IPS DF 19.7 (cell line): ENCODE results near the gene TJP3.
"Not testable (repeated sequence)": the region's sequence is repeated elsewhere in the genome, so short reads cannot be mapped to it uniquely, and the experiment has no call there.

Source experiments
- DNase-seq: peaks from one replicate; pipeline ENCODE4 v3.0.0-alpha.2; 2013; ENCODE audit warnings: low read depth, low spot score

The TJP3 gene

GRCh38 chr19:3708207-3708931 lies at the start of gene TJP3:
TJP3 (plus strand) TSS chr19:3708384; CDS start chr19:3728433, 20,049 bp downstream.
- DNase-seq: no peak

GRCh38 chr19:3658870-3659745 lies 49.1 kb upstream of the TJP3 start:
- no peak for DNase-seq

GRCh38 chr19:3659746-3660112 lies 48.5 kb upstream of the TJP3 start:
- no peak for DNase-seq

- no peak for DNase-seq
Observed at GRCh38 chr19:3660493-3661219, 47.5 kb upstream of the TJP3 start.

GRCh38 chr19:3661284-3662238 lies 46.6 kb upstream of the TJP3 start:
- no peak for DNase-seq

GRCh38 chr19:3663838-3664237 lies 44.3 kb upstream of the TJP3 start:
- DNase-seq: no peak

- no peak for DNase-seq
Observed at GRCh38 chr19:3664879-3665642, 43.1 kb upstream of the TJP3 start.

- DNase-seq: no peak
Observed at GRCh38 chr19:3665681-3666544, 42.3 kb upstream of the TJP3 start.

GRCh38 chr19:3666545-3666856 lies 41.7 kb upstream of the TJP3 start:
- not testable (repeated sequence) for DNase-seq

GRCh38 chr19:3667037-3667638 lies 41.0 kb upstream of the TJP3 start:
- no peak for DNase-seq

- DNase-seq: no peak
Observed at GRCh38 chr19:3667766-3668165, 40.4 kb upstream of the TJP3 start.

GRCh38 chr19:3668331-3669081 lies 39.7 kb upstream of the TJP3 start:
- DNase-seq: no peak

- no peak for DNase-seq
Observed at GRCh38 chr19:3669082-3669946, 38.9 kb upstream of the TJP3 start.

- DNase-seq: no peak
Observed at GRCh38 chr19:3669947-3670795, 38.0 kb upstream of the TJP3 start.

- no peak for DNase-seq
Observed at GRCh38 chr19:3670796-3671679, 37.1 kb upstream of the TJP3 start.
